ENCODE results near the gene FOXP4. TPM values are rescaled to one million over a fixed set of nuclear protein-coding genes. Genes with fewer than 3 reads are reported as not detected.

FOXP4 gene
- total and polyA plus RNA-seq, 7 donors, result 4.1 to 19.5 (median 12.7) TPM

- TF ChIP-seq EP300 (IDR thresholded peaks at IDR 0.05) (no peak), CTCF (IDR thresholded peaks at IDR 0.05) (no peak), POLR2AphosphoS5 (IDR thresholded peaks at IDR 0.05) (no peak), POLR2A (IDR thresholded peaks at IDR 0.05) (no peak)
- no peak for DNase-seq
- H3K27me3 ChIP-seq, result no peaks in the 10 kb centered on the region
- WGBS, 2 donors, result 96 to 97% methylated on average over 7 of the region's 7 CpGs
- intact Hi-C loops (cut with DNase I), result no loop called here
- H3K4me1 ChIP-seq, result peaks cover 0 to 66% (median 49%) of the 10 kb centered on the region in 4 donors
- no peaks in the 10 kb centered on the region for H3K36me3 ChIP-seq
- H3K4me3 ChIP-seq, result no peak overlapping the region
- H3K27ac ChIP-seq, result no peak overlapping the region
- H3K9me3 ChIP-seq, result no peaks in the 10 kb centered on the region
These were observed 27.1 kb downstream of the FOXP4 start for GRCh38 chr6:41573276-41573675.

- H3K27me3 ChIP-seq, result no peaks in the 10 kb centered on the region
- intact Hi-C loops (cut with DNase I), result no loop called here
- H3K4me3 ChIP-seq, result no peak overlapping the region
- no peaks in the 10 kb centered on the region for H3K9me3 ChIP-seq
- H3K36me3 ChIP-seq, result no peaks in the 10 kb centered on the region
- 71 to 82% methylated on average over 1 of the region's 1 CpG for WGBS, 2 donors
- TF ChIP-seq CTCF (IDR thresholded peaks at IDR 0.05) (no peak), EP300 (IDR thresholded peaks at IDR 0.05) (no peak), POLR2AphosphoS5 (IDR thresholded peaks at IDR 0.05) (no peak), POLR2A (IDR thresholded peaks at IDR 0.05) (no peak)
- H3K4me1 ChIP-seq, result peaks cover 0 to 66% (median 51%) of the 10 kb centered on the region in 4 donors
- DNase-seq, result no peak
- no peak overlapping the region for H3K27ac ChIP-seq
These were observed 27.8 kb downstream of the FOXP4 start for GRCh38 chr6:41573985-41574384.

GRCh38 chr6:41575598-41575997 is 29.4 kb downstream of the FOXP4 start:
- H3K27me3 ChIP-seq, result no peaks in the 10 kb centered on the region
- 60 to 90% methylated on average over 2 of the region's 2 CpGs for WGBS, 2 donors
- H3K4me3 ChIP-seq, result no peak overlapping the region
- H3K27ac ChIP-seq, result no peak overlapping the region
- H3K4me1 ChIP-seq, result peaks cover 0 to 60% (median 42%) of the 10 kb centered on the region in 4 donors
- no peaks in the 10 kb centered on the region for H3K9me3 ChIP-seq
- intact Hi-C loops (cut with DNase I), result no loop called here
- H3K36me3 ChIP-seq, result no peaks in the 10 kb centered on the region
- no peak for DNase-seq
- TF ChIP-seq POLR2AphosphoS5 (IDR thresholded peaks at IDR 0.05) (no peak), EP300 (IDR thresholded peaks at IDR 0.05) (no peak), POLR2A (IDR thresholded peaks at IDR 0.05) (no peak), CTCF (IDR thresholded peaks at IDR 0.05) (no peak)

- H3K4me3 ChIP-seq, result no peak overlapping the region
- WGBS, 2 donors, result 80 to 90% methylated on average over 4 of the region's 4 CpGs
- intact Hi-C loops (cut with DNase I), result no loop called here
- H3K4me1 ChIP-seq, result peaks cover 0 to 60% (median 42%) of the 10 kb centered on the region in 4 donors
- DNase-seq, result no peak
- H3K27ac ChIP-seq, result no peak overlapping the region
- no peaks in the 10 kb centered on the region for H3K36me3 ChIP-seq
- H3K9me3 ChIP-seq, result no peaks in the 10 kb centered on the region
- TF ChIP-seq CTCF (IDR thresholded peaks at IDR 0.05) (no peak), POLR2A (IDR thresholded peaks at IDR 0.05) (no peak), EP300 (IDR thresholded peaks at IDR 0.05) (no peak), POLR2AphosphoS5 (IDR thresholded peaks at IDR 0.05) (no peak)
- H3K27me3 ChIP-seq, result no peaks in the 10 kb centered on the region
These were observed 30.5 kb downstream of the FOXP4 start for GRCh38 chr6:41576667-41577066.

Measured in sigmoid colon (tissue), 7 donors.